Measurements from ENCODE around the gene STPG2. TPM values are rescaled to one million over a fixed set of nuclear protein-coding genes. Genes with fewer than 3 reads are reported as not detected.

Gene STPG2
- total RNA-seq, 1 experiment from 2014 or later, result not detected

DNA sequence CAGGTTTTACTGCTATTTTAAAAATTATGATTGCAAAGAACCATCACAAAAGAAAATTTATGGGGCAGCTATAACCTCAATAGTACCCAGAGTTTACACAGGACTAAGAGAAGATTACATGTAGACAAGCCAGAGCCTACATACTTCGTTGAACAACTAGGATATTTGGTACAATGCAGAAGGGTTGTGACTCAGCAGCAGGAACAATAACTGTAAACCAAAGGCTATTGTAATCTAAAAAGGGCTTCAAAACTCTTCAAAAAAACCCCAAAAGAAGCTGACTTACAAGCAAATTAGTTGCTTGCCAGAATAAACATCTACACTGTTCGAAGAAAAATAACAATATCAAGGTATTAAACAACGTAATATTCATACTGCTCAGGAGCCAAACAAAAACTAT, 618.0 kb downstream of the STPG2 start:
- CTCF ChIA-PET, result no interaction called here
- in situ Hi-C loops (cut with HindIII; ENCODE audit: low pct_unique_long_range_greater_than_20kb, low sequenced_read_pairs), result no loop called here
- H3K4me3 ChIP-seq (ENCODE audit: low read depth in 2 of 2, low read length in 2 of 2), result no peak overlapping the region
- ATAC-seq, result no peak
- no peaks in the 10 kb centered on the region for H3K9me3 ChIP-seq (ENCODE audit: control insufficient read depth, insufficient read depth, low read depth, low read length)
- H3K4me1 ChIP-seq (ENCODE audit: control insufficient read depth, insufficient read depth, low read length), result no peaks in the 10 kb centered on the region
- intact Hi-C loops (cut with micrococcal nuclease; ENCODE audit: unreplicated experiment), result no loop called here
- POLR2A ChIA-PET, result no interaction called here
- H3K27me3 ChIP-seq (ENCODE audit: control insufficient read depth, insufficient read depth, low read length), result no peaks in the 10 kb centered on the region
- no peak overlapping the region for H3K27ac ChIP-seq (ENCODE audit: low read length)
- no peaks in the 10 kb centered on the region for H3K36me3 ChIP-seq (ENCODE audit: control insufficient read depth, insufficient read depth, low read length)
- DNase-seq (ENCODE audit: low read depth, low spot score), result no peak
- no TSS peak for BruUV-seq (replicated peaks)
- no peak for TF ChIP-seq POLR2AphosphoS5 (IDR thresholded peaks at IDR 0.05; ENCODE audit: low read depth, low read length)
- TF ChIP-seq, protein P1, sequence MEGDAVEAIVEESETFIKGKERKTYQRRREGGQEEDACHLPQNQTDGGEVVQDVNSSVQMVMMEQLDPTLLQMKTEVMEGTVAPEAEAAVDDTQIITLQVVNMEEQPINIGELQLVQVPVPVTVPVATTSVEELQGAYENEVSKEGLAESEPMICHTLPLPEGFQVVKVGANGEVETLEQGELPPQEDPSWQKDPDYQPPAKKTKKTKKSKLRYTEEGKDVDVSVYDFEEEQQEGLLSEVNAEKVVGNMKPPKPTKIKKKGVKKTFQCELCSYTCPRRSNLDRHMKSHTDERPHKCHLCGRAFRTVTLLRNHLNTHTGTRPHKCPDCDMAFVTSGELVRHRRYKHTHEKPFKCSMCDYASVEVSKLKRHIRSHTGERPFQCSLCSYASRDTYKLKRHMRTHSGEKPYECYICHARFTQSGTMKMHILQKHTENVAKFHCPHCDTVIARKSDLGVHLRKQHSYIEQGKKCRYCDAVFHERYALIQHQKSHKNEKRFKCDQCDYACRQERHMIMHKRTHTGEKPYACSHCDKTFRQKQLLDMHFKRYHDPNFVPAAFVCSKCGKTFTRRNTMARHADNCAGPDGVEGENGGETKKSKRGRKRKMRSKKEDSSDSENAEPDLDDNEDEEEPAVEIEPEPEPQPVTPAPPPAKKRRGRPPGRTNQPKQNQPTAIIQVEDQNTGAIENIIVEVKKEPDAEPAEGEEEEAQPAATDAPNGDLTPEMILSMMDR (IDR thresholded peaks at IDR 0.05), result no peak
- TF ChIP-seq SIN3A (IDR thresholded peaks at IDR 0.05; ENCODE audit: borderline replicate concordance, insufficient read depth, low read depth, low read length), result no peak
- TF ChIP-seq, protein P2, sequence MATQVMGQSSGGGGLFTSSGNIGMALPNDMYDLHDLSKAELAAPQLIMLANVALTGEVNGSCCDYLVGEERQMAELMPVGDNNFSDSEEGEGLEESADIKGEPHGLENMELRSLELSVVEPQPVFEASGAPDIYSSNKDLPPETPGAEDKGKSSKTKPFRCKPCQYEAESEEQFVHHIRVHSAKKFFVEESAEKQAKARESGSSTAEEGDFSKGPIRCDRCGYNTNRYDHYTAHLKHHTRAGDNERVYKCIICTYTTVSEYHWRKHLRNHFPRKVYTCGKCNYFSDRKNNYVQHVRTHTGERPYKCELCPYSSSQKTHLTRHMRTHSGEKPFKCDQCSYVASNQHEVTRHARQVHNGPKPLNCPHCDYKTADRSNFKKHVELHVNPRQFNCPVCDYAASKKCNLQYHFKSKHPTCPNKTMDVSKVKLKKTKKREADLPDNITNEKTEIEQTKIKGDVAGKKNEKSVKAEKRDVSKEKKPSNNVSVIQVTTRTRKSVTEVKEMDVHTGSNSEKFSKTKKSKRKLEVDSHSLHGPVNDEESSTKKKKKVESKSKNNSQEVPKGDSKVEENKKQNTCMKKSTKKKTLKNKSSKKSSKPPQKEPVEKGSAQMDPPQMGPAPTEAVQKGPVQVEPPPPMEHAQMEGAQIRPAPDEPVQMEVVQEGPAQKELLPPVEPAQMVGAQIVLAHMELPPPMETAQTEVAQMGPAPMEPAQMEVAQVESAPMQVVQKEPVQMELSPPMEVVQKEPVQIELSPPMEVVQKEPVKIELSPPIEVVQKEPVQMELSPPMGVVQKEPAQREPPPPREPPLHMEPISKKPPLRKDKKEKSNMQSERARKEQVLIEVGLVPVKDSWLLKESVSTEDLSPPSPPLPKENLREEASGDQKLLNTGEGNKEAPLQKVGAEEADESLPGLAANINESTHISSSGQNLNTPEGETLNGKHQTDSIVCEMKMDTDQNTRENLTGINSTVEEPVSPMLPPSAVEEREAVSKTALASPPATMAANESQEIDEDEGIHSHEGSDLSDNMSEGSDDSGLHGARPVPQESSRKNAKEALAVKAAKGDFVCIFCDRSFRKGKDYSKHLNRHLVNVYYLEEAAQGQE (IDR thresholded peaks at IDR 0.05; ENCODE audit: insufficient read depth in 1 of 2, low read depth in 2 of 2, low read length in 1 of 2), result no peak
- TF ChIP-seq TCF7L2 (IDR thresholded peaks at IDR 0.05; ENCODE audit: low read depth, low read length), result no peak

DNA sequence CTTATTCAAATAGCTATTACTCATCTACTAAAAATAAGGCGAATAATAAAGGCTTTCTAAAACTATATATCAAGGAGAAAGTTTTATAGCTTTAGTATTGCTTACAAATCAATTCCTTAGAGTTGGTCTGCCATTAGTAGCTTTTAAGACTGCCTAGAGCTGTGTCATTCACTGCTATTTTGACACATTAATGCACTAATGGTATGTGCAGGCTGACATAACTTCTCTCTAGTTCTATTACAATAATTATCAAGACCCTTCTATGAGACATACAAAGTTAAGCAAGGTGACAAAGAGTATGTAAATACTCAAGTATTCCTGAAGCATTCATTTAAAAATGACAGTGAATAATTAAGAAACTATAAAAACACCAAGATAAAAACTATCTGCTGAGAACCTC, 625.3 kb downstream of the STPG2 start:
- DNase-seq (ENCODE audit: low read depth, low spot score), result no peak
- no TSS peak for BruUV-seq (replicated peaks)
- no peak for ATAC-seq
- H3K9me3 ChIP-seq (ENCODE audit: control insufficient read depth, insufficient read depth, low read depth, low read length), result no peaks in the 10 kb centered on the region
- intact Hi-C loops (cut with micrococcal nuclease; ENCODE audit: unreplicated experiment) (no loop called here), in situ Hi-C loops (cut with HindIII; ENCODE audit: low pct_unique_long_range_greater_than_20kb, low sequenced_read_pairs) (no loop called here)
- CTCF ChIA-PET, result no interaction called here
- H3K4me1 ChIP-seq (ENCODE audit: control insufficient read depth, insufficient read depth, low read length), result no peaks in the 10 kb centered on the region
- H3K36me3 ChIP-seq (ENCODE audit: control insufficient read depth, insufficient read depth, low read length), result no peaks in the 10 kb centered on the region
- TF ChIP-seq POLR2AphosphoS5 (IDR thresholded peaks at IDR 0.05; ENCODE audit: low read depth, low read length), result no peak
- TF ChIP-seq, protein P2 (IDR thresholded peaks at IDR 0.05; ENCODE audit: insufficient read depth in 1 of 2, low read depth in 2 of 2, low read length in 1 of 2), result no peak
- TF ChIP-seq, protein P1 (IDR thresholded peaks at IDR 0.05), result no peak
- POLR2A ChIA-PET, result no interaction called here
- H3K27ac ChIP-seq (ENCODE audit: low read length), result no peak overlapping the region
- no peak overlapping the region for H3K4me3 ChIP-seq (ENCODE audit: low read depth in 2 of 2, low read length in 2 of 2)
- no peaks in the 10 kb centered on the region for H3K27me3 ChIP-seq (ENCODE audit: control insufficient read depth, insufficient read depth, low read length)

All from Panc1 (cell line).